GM12865 (cell line): Measurements from ENCODE around the gene PLPPR3.

Source experiments
- DNase-seq: peaks from one replicate; pipeline ENCODE4 v3.0.0; 2010; ENCODE audit warnings: low read depth
- H3K4me3 ChIP-seq: 2 replicates; pipeline ENCODE4 v1.5.1; 2011; ENCODE audit warnings: mild to moderate bottlenecking, low read depth, low read length, control low read depth
- CTCF ChIP-seq: IDR thresholded peaks from 2 replicates; pipeline ENCODE4 v1.5.1; 2011; ENCODE audit warnings: low read length, control low read depth, low read depth, inconsistent platforms; ENCODE audit not compliant: insufficient read depth; ENCODE audit errors: missing control alignments

The PLPPR3 gene

GRCh38 chr19:795691-796581 lies 25.8 kb downstream of the PLPPR3 start:
- TF ChIP-seq CTCF: no peak
- H3K4me3 ChIP-seq: peak overlapping the region; percentile 84
- DNase-seq: no peak

GRCh38 chr19:795073-795611 lies 26.6 kb downstream of the PLPPR3 start:
- no peak for DNase-seq
- no peak overlapping the region for H3K4me3 ChIP-seq
- TF ChIP-seq CTCF: no peak

GRCh38 chr19:793806-794205 lies 27.9 kb downstream of the PLPPR3 start:
- H3K4me3 ChIP-seq: no peak overlapping the region
- no peak for TF ChIP-seq CTCF
- DNase-seq: no peak

GRCh38 chr19:792306-792885 lies 29.4 kb downstream of the PLPPR3 start:
- no peak for TF ChIP-seq CTCF
- H3K4me3 ChIP-seq: no peak overlapping the region
- DNase-seq: no peak

- H3K4me3 ChIP-seq: no peak overlapping the region
- TF ChIP-seq CTCF: no peak
- no peak for DNase-seq
Observed at GRCh38 chr19:791567-792305, 30.0 kb downstream of the PLPPR3 start.

GRCh38 chr19:791007-791566 lies 30.7 kb downstream of the PLPPR3 start:
- no peak overlapping the region for H3K4me3 ChIP-seq
- no peak for DNase-seq
- TF ChIP-seq CTCF: no peak
